B cell (primary cell): ENCODE measurements around the gene CTXND1. TPM values are rescaled to one million over a fixed set of nuclear protein-coding genes. Genes with fewer than 3 reads are reported as not detected.
"Not testable (repeated sequence)": the region's sequence is repeated elsewhere in the genome, so short reads cannot be mapped to it uniquely, and the experiment has no call there.

Experiments
- ATAC-seq: fragments of 200-7000 bp; cut with Tn5 transposase; one replicate; pipeline ENCODE4 v1.10.0; 2021; ENCODE audit warnings: low read depth, mild to moderate bottlenecking, moderate number of reproducible peaks, moderate library complexity
- CTCF ChIA-PET: fragments of 350-600 bp; sonication (Branson Sonifier 250); formaldehyde crosslinking; loops from one replicate; lab custom pipeline; 2021; ENCODE audit warnings: antibody characterized with exemption, inconsistent platforms; lab: Charles Lee
- POLR2A ChIA-PET: fragments of 350-600 bp; sonication (Branson Sonifier 250); formaldehyde crosslinking; loops from one replicate; lab custom pipeline; 2021; ENCODE audit warnings: antibody characterized with exemption; lab: Charles Lee
- DNase-seq: peaks from one replicate; pipeline ENCODE4 v3.0.0; 2013
- H2AFZ ChIP-seq: 2 replicates; pipeline ENCODE4 v1.6.1; 2012; ENCODE audit warnings: mild to moderate bottlenecking, low read depth, low read length; ENCODE audit not compliant: insufficient read depth, poor library complexity, severe bottlenecking
- H3K27ac ChIP-seq, 2 donors: 1 replicate in 1 of 2; 2 replicates in 1 of 2; pipeline ENCODE4 v1.5.1; 2012 to 2013; ENCODE audit warnings: low read length in 2 of 2, mild to moderate bottlenecking in 2 of 2, moderate library complexity in 1 of 2
- H3K27me3 ChIP-seq, 4 experiments: fragments of 200-600 bp in 1 of 4; sonication (generic) in 1 of 4; replicated peaks in 1 of 4; 1 replicate in 2 of 4; 2 replicates in 2 of 4; pipeline versions ENCODE4 v1.6.1 to v1.7.0; 2013 to 2016; ENCODE audit warnings: low read length in 3 of 4, mild to moderate bottlenecking in 2 of 4, mixed read lengths in 1 of 4, moderate library complexity in 1 of 4; ENCODE audit not compliant: insufficient read depth in 4 of 4, control insufficient read depth in 3 of 4; ENCODE audit errors: control extremely low read depth in 1 of 4
- H3K36me3 ChIP-seq, 2 experiments: replicated peaks in 1 of 2; 1 replicate in 1 of 2; 2 replicates in 1 of 2; pipeline versions ENCODE4 v1.6.1 to v1.7.1; 2013; ENCODE audit warnings: low read length in 1 of 2; ENCODE audit not compliant: insufficient read depth in 2 of 2, control insufficient read depth in 1 of 2; ENCODE audit errors: control extremely low read depth in 1 of 2, extremely low read depth in 1 of 2
- H3K4me1 ChIP-seq, 2 donors: fragments of 200-600 bp in 1 of 2; sonication (generic) in 1 of 2; 1 replicate in 1 of 2; 2 replicates in 1 of 2; pipeline versions ENCODE4 v1.5.1 to v1.6.1; 2013 to 2017; ENCODE audit warnings: low read length in 2 of 2; ENCODE audit not compliant: control insufficient read depth in 2 of 2, insufficient read depth in 2 of 2
- H3K4me2 ChIP-seq: replicated peaks from 2 replicates; pipeline ENCODE3; 2012; ENCODE audit warnings: mild to moderate bottlenecking, low read depth, low read length; ENCODE audit not compliant: poor library complexity, severe bottlenecking
- H3K4me3 ChIP-seq, 5 experiments: fragments of 200-600 bp in 1 of 5; sonication (generic) in 1 of 5; 1 replicate in 3 of 5; 2 replicates in 2 of 5; pipeline versions ENCODE4 v1.5.1 to v1.7.0; 2011 to 2016; ENCODE audit warnings: low read length in 4 of 5, mild to moderate bottlenecking in 4 of 5, low read depth in 2 of 5, control low read depth in 1 of 5, moderate library complexity in 1 of 5; ENCODE audit not compliant: insufficient read depth in 1 of 5; ENCODE audit errors: control extremely low read depth in 1 of 5, extremely low read depth in 1 of 5
- H3K79me2 ChIP-seq: fragments of 200-600 bp; sonication (generic); one replicate; pipeline ENCODE4 v1.6.0; 2016; ENCODE audit warnings: low read length; ENCODE audit not compliant: control insufficient read depth, insufficient read depth
- H3K9ac ChIP-seq: fragments of 200-600 bp; sonication (generic); 2 replicates; pipeline ENCODE4 v1.6.1; 2017; ENCODE audit warnings: mild to moderate bottlenecking, low read length, moderate library complexity
- H3K9me3 ChIP-seq, 3 donors: one replicate each; pipeline versions ENCODE4 v1.6.1 to v1.7.1; 2013; ENCODE audit warnings: low read length in 2 of 3; ENCODE audit not compliant: control insufficient read depth in 2 of 3, insufficient read depth in 1 of 3; ENCODE audit errors: control extremely low read depth in 1 of 3
- H4K20me1 ChIP-seq: 2 replicates; pipeline ENCODE4 v1.6.0; 2012; ENCODE audit warnings: mild to moderate bottlenecking, low read length; ENCODE audit not compliant: insufficient read depth, control insufficient read depth, poor library complexity, severe bottlenecking
- H3K27ac Mint-ChIP-seq: one replicate; pipeline ENCODE4 v1.8.0; 2021; ENCODE audit warnings: mixed read lengths
- H3K27me3 Mint-ChIP-seq: one replicate; pipeline ENCODE4 v1.8.0; 2021; ENCODE audit warnings: mixed read lengths
- H3K4me1 Mint-ChIP-seq: one replicate; pipeline ENCODE4 v1.8.0; 2021; ENCODE audit warnings: mixed read lengths
- H3K4me3 Mint-ChIP-seq: one replicate; pipeline ENCODE4 v1.8.0; 2021; ENCODE audit warnings: mixed read lengths
- H3K9me3 Mint-ChIP-seq: one replicate; pipeline ENCODE4 v1.8.0; 2022; ENCODE audit warnings: mixed read lengths; ENCODE audit not compliant: insufficient read depth
- EZH2 ChIP-seq: IDR thresholded peaks from 2 replicates; pipeline ENCODE4 v1.6.1; 2012; ENCODE audit warnings: borderline replicate concordance, low read depth, mild to moderate bottlenecking, moderate library complexity, low read length; ENCODE audit not compliant: insufficient read depth, poor library complexity, severe bottlenecking
- WGBS: methylation state at CpG from one replicate; pipeline ENCODE4 v1.1.5; 2013; ENCODE audit warnings: missing lambda C conversion rate; ENCODE audit not compliant: insufficient coverage; 5-methylcytosine and 5-hydroxymethylcytosine counted together
- intact Hi-C: fragments of 100-400 bp; cut with micrococcal nuclease; formaldehyde crosslinking; loops from one replicate; pipeline ENCODE4 v1.10.0; 2022
- polyA plus RNA-seq: library from polyadenylated mRNA; depleted of rRNA; stranded (reverse); fragments of >200 nt; gene quantifications from 2 replicates; pipeline ENCODE4 v1.2.3, GENCODE V29; 2012
- total RNA-seq, 2 donors: library from RNA; stranded (reverse); fragments of 120-200 nt in 1 of 2; gene quantifications; 1 replicate in 1 of 2; 2 replicates in 1 of 2; pipeline versions ENCODE4 v1.2.3 to v1.2.4, GENCODE V29; 2013 to 2022

The CTXND1 gene
- total and polyA plus RNA-seq, 2 donors (not counting 1 experiment from before 2014, with no cell fraction given) = not detected

GRCh38 chr15:80156176-80156720, 95.8 kb downstream of the CTXND1 start:
- CTCF ChIA-PET = no interaction called here
- Histone ChIP-seq H4K20me1 (no peaks in the 10 kb centered on the region), H3K4me3 (no peak overlapping the region), H3K4me2 (no peak overlapping the region), H3K79me2 (no peaks in the 10 kb centered on the region), H3K27me3 (no peaks in the 10 kb centered on the region), H3K4me1 (peaks cover 18 to 27% of the 10 kb centered on the region in 2 donors), H3K9ac (no peak overlapping the region), H2AFZ (no peak overlapping the region), H3K27ac (no peak overlapping the region), H3K36me3 (no peaks in the 10 kb centered on the region), H3K9me3 (no peaks in the 10 kb centered on the region)
- Mint-ChIP-seq H3K4me3 (no peak overlapping the region), H3K4me1 (peaks cover 40% of the 10 kb centered on the region), H3K9me3 (no peaks in the 10 kb centered on the region), H3K27me3 (no peaks in the 10 kb centered on the region), H3K27ac (no peak overlapping the region)
- POLR2A ChIA-PET = no interaction called here
- 100% methylated on average over 2 of the region's 8 CpGs for WGBS
- ATAC-seq (no peak), DNase-seq (no peak)
- no peak for TF ChIP-seq EZH2
- intact Hi-C loops = no loop called here

DNA sequence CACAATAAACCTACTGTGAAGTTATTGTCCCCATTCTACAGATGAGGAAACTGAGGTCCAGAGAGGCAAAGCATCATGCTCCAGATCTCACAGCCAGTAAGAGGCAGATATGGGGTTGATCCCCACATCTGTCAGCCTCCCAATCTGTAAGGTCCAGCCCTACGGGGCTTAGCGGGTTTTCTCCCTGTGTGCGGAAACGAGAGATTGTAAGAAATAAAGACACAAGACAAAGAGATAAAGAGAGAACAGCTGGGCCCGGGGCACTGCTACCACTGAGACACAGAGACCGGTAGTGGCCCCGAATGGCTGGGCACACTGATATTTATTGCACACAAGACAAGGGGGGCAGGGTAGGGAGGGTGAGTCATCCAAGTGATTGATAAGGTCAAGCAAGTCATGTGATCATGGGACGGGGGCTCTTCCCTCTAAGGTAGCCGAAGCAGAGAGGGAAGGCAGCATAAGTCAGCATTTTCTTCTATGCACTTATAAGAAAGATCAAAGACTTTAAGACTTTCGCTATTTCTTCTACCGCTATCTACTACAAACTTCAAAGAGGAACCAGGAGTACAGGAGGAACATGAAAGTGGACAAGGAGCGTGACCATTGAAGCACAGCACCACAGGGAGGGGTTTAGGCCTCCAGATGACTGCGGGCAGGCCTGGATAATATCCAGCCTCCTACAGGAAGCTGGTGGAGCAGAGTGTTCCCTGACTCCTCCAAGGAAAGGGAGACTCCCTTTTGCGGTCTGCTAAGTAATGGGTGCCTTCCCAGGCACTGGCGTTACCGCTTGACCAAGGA, 96.4 kb downstream of the CTXND1 start:
- H3K9me3 Mint-ChIP-seq, H3K27me3 Mint-ChIP-seq, H3K4me3 Mint-ChIP-seq, H3K36me3 ChIP-seq, H3K27ac ChIP-seq, H3K9me3 ChIP-seq, ATAC-seq, H3K79me2 ChIP-seq, CTCF ChIA-PET, DNase-seq, H3K4me2 ChIP-seq, H3K27me3 ChIP-seq, H3K9ac ChIP-seq, H4K20me1 ChIP-seq, H3K4me3 ChIP-seq, H2AFZ ChIP-seq, intact Hi-C loops, POLR2A ChIA-PET, H3K27ac Mint-ChIP-seq: not testable (repeated sequence)
- H3K4me1 Mint-ChIP-seq = peaks cover 35% of the 10 kb centered on the region
- WGBS = 93% methylated on average over 7 of the region's 16 CpGs
- H3K4me1 ChIP-seq = peaks cover 14 to 22% of the 10 kb centered on the region in 2 donors
